ENCODE data around the gene ERN1.

- TF ChIP-seq JUN (IDR thresholded peaks at IDR 0.05; ENCODE audit: low read depth, low read length) (no peak), E2F6 (IDR thresholded peaks at IDR 0.05) (no peak), POLR2A (IDR thresholded peaks at IDR 0.05; ENCODE audit: control extremely low read depth in 1 of 2, low read depth in 2 of 2, low read length in 2 of 2) (no peak), HDAC2 (IDR thresholded peaks at IDR 0.05; ENCODE audit: borderline replicate concordance in 1 of 2, low read depth in 2 of 2, low read length in 2 of 2) (no peak), MAX (IDR thresholded peaks at IDR 0.05) (no peak), EP300 (IDR thresholded peaks at IDR 0.05; ENCODE audit: borderline replicate concordance in 1 of 2, low read depth in 2 of 2, low read length in 2 of 2) (no peak)
Measured at GRCh38 chr17:64171041-64171440, 41.1 kb upstream of the ERN1 start.
